ENCODE data around the gene BCAS1.

The BCAS1 gene

GRCh38 chr20:53903652-53903987 lies 166.8 kb downstream of the BCAS1 start:
- TF ChIP-seq CTCF (IDR thresholded peaks at IDR 0.05; ENCODE audit: low read depth, low read length) = no peak
- no peak overlapping the region for H3K4me3 ChIP-seq (replicated peaks in 1 of 2; ENCODE audit: low read depth in 2 of 2, low read length in 2 of 2)
- DNase-seq (ENCODE audit: low read depth in 2 of 2) = peak in 1 of 2 donors; percentile 77

GRCh38 chr20:53902968-53903651 lies 167.3 kb downstream of the BCAS1 start:
- H3K4me3 ChIP-seq (replicated peaks in 1 of 2; ENCODE audit: low read depth in 2 of 2, low read length in 2 of 2) = no peak overlapping the region
- no peak for TF ChIP-seq CTCF (IDR thresholded peaks at IDR 0.05; ENCODE audit: low read depth, low read length)
- DNase-seq (ENCODE audit: low read depth in 2 of 2) = peak in 1 of 2 donors; percentile 57

GRCh38 chr20:53901497-53902096 lies 168.8 kb downstream of the BCAS1 start:
- no peak for TF ChIP-seq CTCF (IDR thresholded peaks at IDR 0.05; ENCODE audit: low read depth, low read length)
- DNase-seq (ENCODE audit: low read depth in 2 of 2) = no peak
- H3K4me3 ChIP-seq (replicated peaks in 1 of 2; ENCODE audit: low read depth in 2 of 2, low read length in 2 of 2) = no peak overlapping the region

- no peak overlapping the region for H3K4me3 ChIP-seq (replicated peaks in 1 of 2; ENCODE audit: low read depth in 2 of 2, low read length in 2 of 2)
- DNase-seq (ENCODE audit: low read depth in 2 of 2) = peak; percentile 55 to 78
- TF ChIP-seq CTCF (IDR thresholded peaks at IDR 0.05; ENCODE audit: low read depth, low read length) = no peak
Measured at GRCh38 chr20:53901064-53901463, 169.3 kb downstream of the BCAS1 start.

- peak; percentile 78 to 88 for DNase-seq (ENCODE audit: low read depth in 2 of 2)
- no peak for TF ChIP-seq CTCF (IDR thresholded peaks at IDR 0.05; ENCODE audit: low read depth, low read length)
- H3K4me3 ChIP-seq (replicated peaks in 1 of 2; ENCODE audit: low read depth in 2 of 2, low read length in 2 of 2) = no peak overlapping the region
Measured at GRCh38 chr20:53900380-53900999, 169.9 kb downstream of the BCAS1 start.

DNA sequence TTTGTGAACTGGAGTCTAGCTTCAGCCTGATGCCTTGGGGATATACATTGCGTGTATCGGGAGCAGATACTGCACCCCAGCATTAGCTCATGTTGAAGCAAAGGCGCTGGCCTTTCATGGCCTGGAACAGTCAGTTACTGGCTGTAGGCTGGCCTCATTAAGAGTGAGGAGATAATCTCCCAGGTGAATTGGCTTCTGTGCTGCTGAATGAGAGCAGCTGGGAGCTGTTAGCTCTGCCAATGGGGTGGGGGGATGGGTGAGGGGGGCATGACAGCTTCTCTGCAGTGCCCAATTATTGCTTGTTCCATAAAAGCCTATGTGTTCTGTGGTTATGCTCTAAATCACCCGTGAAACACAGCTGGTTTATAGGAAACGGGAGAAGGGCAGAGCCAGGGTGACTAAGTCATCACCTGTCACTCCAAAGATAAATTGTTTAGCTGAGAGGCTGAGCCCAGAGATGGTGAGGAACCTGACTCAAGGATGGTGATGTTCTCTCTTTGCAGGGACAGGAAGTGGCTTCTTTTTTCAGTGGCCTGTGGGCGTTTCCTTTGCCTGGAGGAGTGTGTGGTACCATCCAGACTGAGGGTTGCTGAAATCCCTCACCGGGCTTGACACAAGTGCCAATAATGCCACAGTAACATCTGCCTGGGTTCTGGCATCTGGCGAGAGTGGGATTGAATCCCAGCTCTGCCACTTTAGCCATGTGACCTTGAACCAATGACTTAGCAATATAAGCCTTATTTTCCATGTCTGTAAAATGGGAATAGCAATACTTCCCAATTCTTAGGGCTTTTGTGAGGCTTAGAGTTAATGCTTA lies 170.8 kb downstream of the BCAS1 start:
- peak; percentile 53 to 72 for DNase-seq (ENCODE audit: low read depth in 2 of 2)
- TF ChIP-seq CTCF (IDR thresholded peaks at IDR 0.05; ENCODE audit: low read depth, low read length) = no peak
- no peak overlapping the region for H3K4me3 ChIP-seq (replicated peaks in 1 of 2; ENCODE audit: low read depth in 2 of 2, low read length in 2 of 2)

Measured in cardiac fibroblast (primary cell).